Loucy (cell line): ENCODE data around the gene EYA3.

Experiments used
- H2AFZ ChIP-seq: fragments of 200-600 bp; sonication (generic); 2 replicates; pipeline ENCODE4 v1.6.0; 2016; ENCODE audit warnings: antibody characterized with exemption, mild to moderate bottlenecking, low read length, moderate library complexity
- H3F3A ChIP-seq: fragments of 200-600 bp; 2 replicates; pipeline ENCODE4 v1.6.0; 2016; ENCODE audit warnings: antibody characterized with exemption, low read depth, mild to moderate bottlenecking
- H3K27me3 ChIP-seq: fragments of 200-600 bp; sonication (generic); 2 replicates; pipeline ENCODE4 v1.6.1; 2014; ENCODE audit warnings: low read length, mild to moderate bottlenecking; ENCODE audit not compliant: insufficient read depth, poor library complexity, severe bottlenecking
- H3K36me3 ChIP-seq: fragments of 200-600 bp; sonication (generic); 2 replicates; pipeline ENCODE4 v1.6.1; 2016; ENCODE audit warnings: low read length; ENCODE audit not compliant: insufficient read depth
- H3K4me1 ChIP-seq: fragments of 200-600 bp; sonication (generic); 2 replicates; pipeline ENCODE4 v1.5.1; 2014; ENCODE audit warnings: low read length, mild to moderate bottlenecking; ENCODE audit not compliant: insufficient read depth, poor library complexity, severe bottlenecking
- H3K4me2 ChIP-seq: fragments of 200-600 bp; sonication (generic); 2 replicates; pipeline ENCODE4 v1.6.0; 2014; ENCODE audit warnings: antibody characterized with exemption, low read length, low read depth, mild to moderate bottlenecking; ENCODE audit not compliant: poor library complexity, severe bottlenecking
- H3K4me3 ChIP-seq: fragments of 200-600 bp; sonication (generic); 2 replicates; pipeline ENCODE4 v1.5.1; 2014; ENCODE audit warnings: low read length, mild to moderate bottlenecking, mixed read lengths; ENCODE audit not compliant: poor library complexity, severe bottlenecking
- H3K79me2 ChIP-seq: fragments of 200-600 bp; sonication (generic); 2 replicates; pipeline ENCODE4 v1.6.1; 2014; ENCODE audit warnings: low read length; ENCODE audit not compliant: insufficient read depth
- H3K9ac ChIP-seq: fragments of 200-600 bp; sonication (generic); 2 replicates; pipeline ENCODE4 v1.6.0; 2014; ENCODE audit warnings: mild to moderate bottlenecking, low read depth, low read length, moderate library complexity; ENCODE audit not compliant: poor library complexity, severe bottlenecking
- H3K9me2 ChIP-seq: fragments of 200-600 bp; sonication (generic); replicated peaks from 2 replicates; pipeline ENCODE4 v1.6.1; 2016; ENCODE audit warnings: low read depth, low read length, mixed read lengths
- H3K9me3 ChIP-seq: fragments of 200-600 bp; sonication (generic); 2 replicates; pipeline ENCODE4 v1.6.1; 2014; ENCODE audit warnings: mild to moderate bottlenecking, antibody characterized with exemption, low read length, low read depth; ENCODE audit not compliant: insufficient read depth
- H4K20me1 ChIP-seq: fragments of 200-600 bp; sonication (generic); 2 replicates; pipeline ENCODE4 v1.6.0; 2014; ENCODE audit warnings: antibody characterized with exemption, low read length, mild to moderate bottlenecking; ENCODE audit not compliant: insufficient read depth, poor library complexity, severe bottlenecking
- CTCF ChIP-seq: fragments of 200-600 bp; sonication (generic); conservative IDR thresholded peaks from 2 replicates; pipeline ENCODE4 v1.5.1; 2014; ENCODE audit warnings: mild to moderate bottlenecking, antibody characterized with exemption, low read length
- EZH2phosphoT487 ChIP-seq: fragments of 200-600 bp; IDR thresholded peaks from 2 replicates; pipeline ENCODE4 v1.6.1; 2018; ENCODE audit warnings: antibody characterized with exemption, mild to moderate bottlenecking, moderate library complexity, borderline replicate concordance

The EYA3 gene

GRCh38 chr1:27941671-27942540 is 146.5 kb downstream of the EYA3 start:
- Histone ChIP-seq H2AFZ (no peak overlapping the region), H3K4me2 (no peak overlapping the region)
- TF ChIP-seq EZH2phosphoT487: no peak
- TF ChIP-seq CTCF: no peak

GRCh38 chr1:27940870-27941560 is 147.4 kb downstream of the EYA3 start:
- no peaks in the 10 kb centered on the region for H3K4me1 ChIP-seq
- no peak for TF ChIP-seq CTCF
- no peak for TF ChIP-seq EZH2phosphoT487

More at GRCh38 chr1:27941671-27942540, 146.5 kb downstream of the EYA3 start:
- Histone ChIP-seq H3K4me1 (no peaks in the 10 kb centered on the region), H3K4me3 (no peak overlapping the region), H3F3A (no peaks in the 10 kb centered on the region), H3K27me3 (no peaks in the 10 kb centered on the region), H3K36me3 (no peaks in the 10 kb centered on the region), H3K9me3 (no peaks in the 10 kb centered on the region), H3K9me2 (no peaks in the 10 kb centered on the region), H4K20me1 (no peaks in the 10 kb centered on the region), H3K79me2 (no peaks in the 10 kb centered on the region), H3K9ac (no peak overlapping the region)

GRCh38 chr1:27940297-27940696 is 148.1 kb downstream of the EYA3 start:
- no peaks in the 10 kb centered on the region for H3K9me2 ChIP-seq
- H3K4me3 ChIP-seq: no peak overlapping the region
- H3F3A ChIP-seq: no peaks in the 10 kb centered on the region
- no peaks in the 10 kb centered on the region for H3K79me2 ChIP-seq
- no peaks in the 10 kb centered on the region for H3K36me3 ChIP-seq
- no peaks in the 10 kb centered on the region for H3K27me3 ChIP-seq
- no peaks in the 10 kb centered on the region for H3K9me3 ChIP-seq
- peak overlapping the region; percentile 38; the same call in 1 of the 2 replicates for H2AFZ ChIP-seq
- no peaks in the 10 kb centered on the region for H4K20me1 ChIP-seq
- H3K9ac ChIP-seq: no peak overlapping the region
- H3K4me2 ChIP-seq: no peak overlapping the region
- H3K4me1 ChIP-seq: peaks cover 3% of the 10 kb centered on the region
- no peak for TF ChIP-seq EZH2phosphoT487
- TF ChIP-seq CTCF: peak; percentile 77

More at GRCh38 chr1:27940870-27941560, 147.4 kb downstream of the EYA3 start:
- Histone ChIP-seq H3F3A (no peaks in the 10 kb centered on the region), H3K79me2 (no peaks in the 10 kb centered on the region), H2AFZ (no peak overlapping the region), H3K4me3 (no peak overlapping the region), H3K4me2 (no peak overlapping the region), H3K27me3 (no peaks in the 10 kb centered on the region), H4K20me1 (no peaks in the 10 kb centered on the region), H3K36me3 (no peaks in the 10 kb centered on the region), H3K9me3 (no peaks in the 10 kb centered on the region), H3K9me2 (no peaks in the 10 kb centered on the region), H3K9ac (no peak overlapping the region)
